B cell (primary cell): Measurements from ENCODE around the gene ZNF407. TPM values are rescaled to one million over a fixed set of nuclear protein-coding genes. Genes with fewer than 3 reads are reported as not detected.
"Not testable (repeated sequence)": the region's sequence is repeated elsewhere in the genome, so short reads cannot be mapped to it uniquely, and the experiment has no call there.

Source experiments
- ATAC-seq: fragments of 200-7000 bp; cut with Tn5 transposase; one replicate; pipeline ENCODE4 v1.10.0; 2021; ENCODE audit warnings: low read depth, mild to moderate bottlenecking, moderate number of reproducible peaks, moderate library complexity
- CTCF ChIA-PET: fragments of 350-600 bp; sonication (Branson Sonifier 250); formaldehyde crosslinking; loops from one replicate; lab custom pipeline; 2021; ENCODE audit warnings: antibody characterized with exemption, inconsistent platforms; lab: Charles Lee
- POLR2A ChIA-PET: fragments of 350-600 bp; sonication (Branson Sonifier 250); formaldehyde crosslinking; loops from one replicate; lab custom pipeline; 2021; ENCODE audit warnings: antibody characterized with exemption; lab: Charles Lee
- DNase-seq: peaks from one replicate; pipeline ENCODE4 v3.0.0; 2013
- H2AFZ ChIP-seq: 2 replicates; pipeline ENCODE4 v1.6.1; 2012; ENCODE audit warnings: mild to moderate bottlenecking, low read depth, low read length; ENCODE audit not compliant: insufficient read depth, poor library complexity, severe bottlenecking
- H3K27ac ChIP-seq, 2 donors: 1 replicate in 1 of 2; 2 replicates in 1 of 2; pipeline ENCODE4 v1.5.1; 2012 to 2013; ENCODE audit warnings: low read length in 2 of 2, mild to moderate bottlenecking in 2 of 2, moderate library complexity in 1 of 2
- H3K27me3 ChIP-seq, 4 experiments: fragments of 200-600 bp in 1 of 4; sonication (generic) in 1 of 4; replicated peaks in 1 of 4; 1 replicate in 2 of 4; 2 replicates in 2 of 4; pipeline versions ENCODE4 v1.6.1 to v1.7.0; 2013 to 2016; ENCODE audit warnings: low read length in 3 of 4, mild to moderate bottlenecking in 2 of 4, mixed read lengths in 1 of 4, moderate library complexity in 1 of 4; ENCODE audit not compliant: insufficient read depth in 4 of 4, control insufficient read depth in 3 of 4; ENCODE audit errors: control extremely low read depth in 1 of 4
- H3K36me3 ChIP-seq, 2 experiments: replicated peaks in 1 of 2; 1 replicate in 1 of 2; 2 replicates in 1 of 2; pipeline versions ENCODE4 v1.6.1 to v1.7.1; 2013; ENCODE audit warnings: low read length in 1 of 2; ENCODE audit not compliant: insufficient read depth in 2 of 2, control insufficient read depth in 1 of 2; ENCODE audit errors: control extremely low read depth in 1 of 2, extremely low read depth in 1 of 2
- H3K4me1 ChIP-seq, 2 donors: fragments of 200-600 bp in 1 of 2; sonication (generic) in 1 of 2; 1 replicate in 1 of 2; 2 replicates in 1 of 2; pipeline versions ENCODE4 v1.5.1 to v1.6.1; 2013 to 2017; ENCODE audit warnings: low read length in 2 of 2; ENCODE audit not compliant: control insufficient read depth in 2 of 2, insufficient read depth in 2 of 2
- H3K4me2 ChIP-seq: replicated peaks from 2 replicates; pipeline ENCODE3; 2012; ENCODE audit warnings: mild to moderate bottlenecking, low read depth, low read length; ENCODE audit not compliant: poor library complexity, severe bottlenecking
- H3K4me3 ChIP-seq, 5 experiments: fragments of 200-600 bp in 1 of 5; sonication (generic) in 1 of 5; 1 replicate in 3 of 5; 2 replicates in 2 of 5; pipeline versions ENCODE4 v1.5.1 to v1.7.0; 2011 to 2016; ENCODE audit warnings: low read length in 4 of 5, mild to moderate bottlenecking in 4 of 5, low read depth in 2 of 5, control low read depth in 1 of 5, moderate library complexity in 1 of 5; ENCODE audit not compliant: insufficient read depth in 1 of 5; ENCODE audit errors: control extremely low read depth in 1 of 5, extremely low read depth in 1 of 5
- H3K79me2 ChIP-seq: fragments of 200-600 bp; sonication (generic); one replicate; pipeline ENCODE4 v1.6.0; 2016; ENCODE audit warnings: low read length; ENCODE audit not compliant: control insufficient read depth, insufficient read depth
- H3K9ac ChIP-seq: fragments of 200-600 bp; sonication (generic); 2 replicates; pipeline ENCODE4 v1.6.1; 2017; ENCODE audit warnings: mild to moderate bottlenecking, low read length, moderate library complexity
- H3K9me3 ChIP-seq, 3 donors: one replicate each; pipeline versions ENCODE4 v1.6.1 to v1.7.1; 2013; ENCODE audit warnings: low read length in 2 of 3; ENCODE audit not compliant: control insufficient read depth in 2 of 3, insufficient read depth in 1 of 3; ENCODE audit errors: control extremely low read depth in 1 of 3
- H4K20me1 ChIP-seq: 2 replicates; pipeline ENCODE4 v1.6.0; 2012; ENCODE audit warnings: mild to moderate bottlenecking, low read length; ENCODE audit not compliant: insufficient read depth, control insufficient read depth, poor library complexity, severe bottlenecking
- H3K27ac Mint-ChIP-seq: one replicate; pipeline ENCODE4 v1.8.0; 2021; ENCODE audit warnings: mixed read lengths
- H3K27me3 Mint-ChIP-seq: one replicate; pipeline ENCODE4 v1.8.0; 2021; ENCODE audit warnings: mixed read lengths
- H3K4me1 Mint-ChIP-seq: one replicate; pipeline ENCODE4 v1.8.0; 2021; ENCODE audit warnings: mixed read lengths
- H3K4me3 Mint-ChIP-seq: one replicate; pipeline ENCODE4 v1.8.0; 2021; ENCODE audit warnings: mixed read lengths
- H3K9me3 Mint-ChIP-seq: one replicate; pipeline ENCODE4 v1.8.0; 2022; ENCODE audit warnings: mixed read lengths; ENCODE audit not compliant: insufficient read depth
- CTCF ChIP-seq: fragments of 200-600 bp; IDR thresholded peaks from one replicate; pipeline ENCODE4 v1.8.0; 2022; ENCODE audit warnings: antibody characterized with exemption, mild to moderate bottlenecking
- EZH2 ChIP-seq: IDR thresholded peaks from 2 replicates; pipeline ENCODE4 v1.6.1; 2012; ENCODE audit warnings: borderline replicate concordance, low read depth, mild to moderate bottlenecking, moderate library complexity, low read length; ENCODE audit not compliant: insufficient read depth, poor library complexity, severe bottlenecking
- WGBS: methylation state at CpG from one replicate; pipeline ENCODE4 v1.1.5; 2013; ENCODE audit warnings: missing lambda C conversion rate; ENCODE audit not compliant: insufficient coverage; 5-methylcytosine and 5-hydroxymethylcytosine counted together
- intact Hi-C: fragments of 100-400 bp; cut with micrococcal nuclease; formaldehyde crosslinking; loops from one replicate; pipeline ENCODE4 v1.10.0; 2022
- polyA plus RNA-seq: library from polyadenylated mRNA; depleted of rRNA; stranded (reverse); fragments of >200 nt; gene quantifications from 2 replicates; pipeline ENCODE4 v1.2.3, GENCODE V29; 2012
- total RNA-seq, 2 donors: library from RNA; stranded (reverse); fragments of 120-200 nt in 1 of 2; gene quantifications; 1 replicate in 1 of 2; 2 replicates in 1 of 2; pipeline versions ENCODE4 v1.2.3 to v1.2.4, GENCODE V29; 2013 to 2022

ZNF407 gene
- total and polyA plus RNA-seq, 2 donors (not counting 1 experiment from before 2014, with no cell fraction given), result 4.5 to 37.1 TPM

- H3K9me3 ChIP-seq, H3K4me2 ChIP-seq, H3K9ac ChIP-seq, H3K36me3 ChIP-seq, ATAC-seq, H3K4me3 ChIP-seq, H3K27me3 Mint-ChIP-seq, H3K79me2 ChIP-seq, H3K4me3 Mint-ChIP-seq, POLR2A ChIA-PET, H3K27me3 ChIP-seq, H3K4me1 Mint-ChIP-seq, DNase-seq, H3K9me3 Mint-ChIP-seq, H3K4me1 ChIP-seq, H4K20me1 ChIP-seq, H2AFZ ChIP-seq, H3K27ac ChIP-seq, intact Hi-C loops, H3K27ac Mint-ChIP-seq: not testable (repeated sequence)
- WGBS, result 100% methylated on average over 1 of the region's 2 CpGs
- CTCF ChIA-PET, result interaction anchor here (0.8 kb wide), 2 partner anchors 9 to 14 kb away, joined by 3 read pairs; no protein-coding TSS in a partner anchor
These were observed 374.1 kb downstream of the ZNF407 start for GRCh38 chr18:74971776-74972175.

- Histone ChIP-seq H3K27ac (no peak overlapping the region), H3K79me2 (no peaks in the 10 kb centered on the region), H3K4me1 (no peaks in the 10 kb centered on the region), H3K9ac (no peak overlapping the region), H3K4me3 (no peak overlapping the region), H3K27me3 (no peaks in the 10 kb centered on the region), H3K9me3 (no peaks in the 10 kb centered on the region), H3K36me3 (no peaks in the 10 kb centered on the region), H3K4me2 (no peak overlapping the region), H4K20me1 (no peaks in the 10 kb centered on the region), H2AFZ (no peak overlapping the region)
- intact Hi-C loops, result no loop called here
- POLR2A ChIA-PET, result no interaction called here
- Mint-ChIP-seq H3K27ac (no peak overlapping the region), H3K27me3 (no peaks in the 10 kb centered on the region), H3K4me1 (no peaks in the 10 kb centered on the region), H3K4me3 (no peak overlapping the region), H3K9me3 (no peaks in the 10 kb centered on the region)
- WGBS, result no CpG with 5 or more reads among the region's 1 CpG
- TF ChIP-seq CTCF (no peak), EZH2 (no peak)
- ATAC-seq (no peak), DNase-seq (no peak)
- CTCF ChIA-PET, result interaction anchor here (0.8 kb wide), 2 partner anchors 9 to 14 kb away, joined by 3 read pairs; no protein-coding TSS in a partner anchor
These were observed 374.7 kb downstream of the ZNF407 start for GRCh38 chr18:74972354-74972753.
